Type B pancreatic cell (in vitro differentiated cells): Measurements from ENCODE around the gene PATL2. TPM values are rescaled to one million over a fixed set of nuclear protein-coding genes. Genes with fewer than 3 reads are reported as not detected.
A peak's percentile ranks its signal among the peaks of the same experiment; 100 is the strongest.
"Not testable (repeated sequence)": the region's sequence is repeated elsewhere in the genome, so short reads cannot be mapped to it uniquely, and the experiment has no call there.

Source experiments
- DNase-seq: peaks from one replicate; pipeline ENCODE4 v3.0.0; 2021; ENCODE audit warnings: mixed read lengths; ENCODE audit not compliant: unreplicated experiment; ENCODE audit errors: extremely low spot score
- H3K27ac Mint-ChIP-seq: 2 replicates; pipeline ENCODE4 v1.8.0; 2021; ENCODE audit warnings: mild to moderate bottlenecking, mixed read lengths
- H3K27me3 Mint-ChIP-seq: 2 replicates; pipeline ENCODE4 v1.8.0; 2021; ENCODE audit warnings: mixed read lengths
- H3K36me3 Mint-ChIP-seq: 2 replicates; pipeline ENCODE4 v1.8.0; 2021; ENCODE audit warnings: mixed read lengths
- H3K4me1 Mint-ChIP-seq: one replicate; pipeline ENCODE4 v1.8.0; 2021; ENCODE audit warnings: mixed read lengths; ENCODE audit not compliant: unreplicated experiment
- H3K4me3 Mint-ChIP-seq: 2 replicates; pipeline ENCODE4 v1.8.0; 2021; ENCODE audit warnings: mild to moderate bottlenecking, mixed read lengths
- H3K9me3 Mint-ChIP-seq: 2 replicates; pipeline ENCODE4 v1.8.0; 2021; ENCODE audit warnings: mixed read lengths
- CTCF ChIP-seq: fragments of 200-600 bp; sonication (generic); conservative IDR thresholded peaks from 2 replicates; pipeline ENCODE4 v1.5.0; 2021; ENCODE audit warnings: antibody characterized with exemption, mild to moderate bottlenecking
- total RNA-seq: library from RNA; stranded (reverse); gene quantifications from 2 replicates; pipeline ENCODE4 v1.2.1, GENCODE V29; 2021; ENCODE audit warnings: low replicate concordance

The PATL2 gene
- total RNA-seq, 1 donor from 2014 or later: 1.2 TPM

GRCh38 chr15:44735482-44736180 lies 24.5 kb upstream of the PATL2 start:
- no peak overlapping the region for H3K4me3 Mint-ChIP-seq
- peaks cover 8% of the 10 kb centered on the region for H3K36me3 Mint-ChIP-seq
- no peaks in the 10 kb centered on the region for H3K9me3 Mint-ChIP-seq
- peaks cover 5% of the 10 kb centered on the region for H3K4me1 Mint-ChIP-seq
- H3K27me3 Mint-ChIP-seq: no peaks in the 10 kb centered on the region
- DNase-seq: no peak
- TF ChIP-seq CTCF: no peak
- H3K27ac Mint-ChIP-seq: peak overlapping the region; percentile 12

GRCh38 chr15:44734839-44735481 lies 23.8 kb upstream of the PATL2 start:
- peaks cover 8% of the 10 kb centered on the region for H3K36me3 Mint-ChIP-seq
- H3K9me3 Mint-ChIP-seq: no peaks in the 10 kb centered on the region
- no peak overlapping the region for H3K4me3 Mint-ChIP-seq
- H3K27ac Mint-ChIP-seq: no peak overlapping the region
- H3K27me3 Mint-ChIP-seq: no peaks in the 10 kb centered on the region
- no peak for TF ChIP-seq CTCF
- peaks cover 5% of the 10 kb centered on the region for H3K4me1 Mint-ChIP-seq
- DNase-seq: no peak

- Mint-ChIP-seq H3K27me3 (no peaks in the 10 kb centered on the region), H3K4me3 (peak overlapping the region; percentile 99), H3K36me3 (peaks cover 8% of the 10 kb centered on the region), H3K9me3 (no peaks in the 10 kb centered on the region), H3K27ac (peak overlapping the region; percentile 99), H3K4me1 (no peaks in the 10 kb centered on the region)
- TF ChIP-seq CTCF: no peak
- DNase-seq: no peak
Observed at GRCh38 chr15:44729408-44730127, 18.4 kb upstream of the PATL2 start.

- peak; percentile 89 for DNase-seq
- no peak for TF ChIP-seq CTCF
- Mint-ChIP-seq H3K27me3 (no peaks in the 10 kb centered on the region), H3K4me1 (no peaks in the 10 kb centered on the region), H3K4me3 (peak overlapping the region; percentile 99), H3K9me3 (no peaks in the 10 kb centered on the region), H3K36me3 (peaks cover 8% of the 10 kb centered on the region), H3K27ac (peak overlapping the region; percentile 99)
Observed at GRCh38 chr15:44728576-44729407, 17.7 kb upstream of the PATL2 start.

- not testable (repeated sequence) for DNase-seq, H3K9me3 Mint-ChIP-seq, H3K27me3 Mint-ChIP-seq, H3K36me3 Mint-ChIP-seq, H3K4me1 Mint-ChIP-seq
- H3K27ac Mint-ChIP-seq: peak overlapping the region; percentile 99
- H3K4me3 Mint-ChIP-seq: peak overlapping the region; percentile 99
Observed at GRCh38 chr15:44728232-44728575, 17.1 kb upstream of the PATL2 start.
